ENCODE results near the gene PIK3CB. TPM values are rescaled to one million over a fixed set of nuclear protein-coding genes. Genes with fewer than 3 reads are reported as not detected.
"Not testable (repeated sequence)": the region's sequence is repeated elsewhere in the genome, so short reads cannot be mapped to it uniquely, and the experiment has no call there.

Gene PIK3CB
- total RNA-seq, 1 experiment from 2014 or later: 18.7 TPM

DNA sequence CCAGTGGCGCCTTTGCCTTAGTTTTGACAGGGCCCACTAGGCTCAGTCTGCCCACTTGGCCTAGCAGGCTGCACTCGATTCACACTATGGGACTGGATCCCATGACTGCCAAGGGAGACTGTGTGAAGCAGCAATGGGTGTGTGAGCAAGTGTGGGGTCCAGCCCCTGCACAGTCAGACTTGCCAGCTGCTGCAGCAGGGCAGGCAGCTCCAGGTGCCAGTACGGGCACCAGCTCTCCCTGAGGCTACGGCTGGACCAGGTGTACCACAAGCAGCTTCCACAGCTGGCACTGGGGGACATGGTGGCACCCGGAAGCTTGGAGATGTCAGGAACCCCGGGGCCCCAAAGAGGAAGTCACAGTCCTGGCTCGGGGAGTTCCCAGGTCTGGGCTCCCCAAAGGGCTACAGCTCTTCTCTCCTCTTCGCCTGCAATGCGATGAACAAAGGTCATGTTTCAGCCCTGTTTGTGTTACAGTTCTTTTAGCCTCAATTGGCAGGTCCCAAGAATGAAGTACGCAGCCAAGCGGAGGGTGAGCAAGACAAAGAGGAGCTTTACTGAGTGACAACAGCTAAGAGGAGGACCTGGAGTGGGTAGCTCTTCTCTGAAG lies 67.1 kb downstream of the PIK3CB start:
- DNase-seq (ENCODE audit: low read depth): no peak

DNA sequence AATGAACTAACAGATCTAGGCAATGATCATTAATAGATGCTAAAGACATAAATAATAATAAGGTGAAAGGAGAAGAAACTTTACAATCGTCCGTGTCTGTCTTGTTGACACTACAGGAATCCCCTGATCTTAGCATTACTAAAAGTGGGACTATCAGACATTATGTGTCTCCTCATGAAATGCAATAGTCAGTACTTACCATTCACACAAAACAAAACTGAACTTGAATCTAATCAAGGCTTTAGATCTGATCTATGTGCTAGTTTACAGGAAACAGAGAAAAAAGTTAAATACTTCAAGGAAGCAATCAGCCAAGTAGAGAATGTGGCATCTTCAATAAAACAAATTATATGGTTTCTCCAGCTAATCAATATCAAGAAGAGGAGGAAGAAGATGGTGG lies 73.7 kb downstream of the PIK3CB start:
- DNase-seq (ENCODE audit: low read depth): no peak

DNA sequence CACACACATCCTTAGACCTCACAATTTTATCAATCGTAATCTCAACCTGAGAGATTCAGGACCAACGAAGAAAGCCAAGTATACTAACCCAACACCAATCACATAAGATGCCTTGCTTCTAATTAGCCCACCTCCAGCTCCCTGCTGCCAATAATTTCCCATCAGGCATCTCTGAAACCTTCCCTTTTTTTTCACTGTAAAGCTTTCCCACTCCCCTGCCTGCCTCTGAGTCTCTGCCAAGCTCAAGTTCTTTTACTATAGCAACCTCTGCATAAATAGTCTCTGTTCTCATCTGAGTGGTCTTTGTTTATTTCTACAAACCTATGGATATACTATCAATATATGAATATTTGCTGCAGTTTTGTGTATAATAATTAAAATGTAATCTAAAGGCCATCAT lies 86.5 kb downstream of the PIK3CB start:
- DNase-seq (ENCODE audit: low read depth): no peak

DNA sequence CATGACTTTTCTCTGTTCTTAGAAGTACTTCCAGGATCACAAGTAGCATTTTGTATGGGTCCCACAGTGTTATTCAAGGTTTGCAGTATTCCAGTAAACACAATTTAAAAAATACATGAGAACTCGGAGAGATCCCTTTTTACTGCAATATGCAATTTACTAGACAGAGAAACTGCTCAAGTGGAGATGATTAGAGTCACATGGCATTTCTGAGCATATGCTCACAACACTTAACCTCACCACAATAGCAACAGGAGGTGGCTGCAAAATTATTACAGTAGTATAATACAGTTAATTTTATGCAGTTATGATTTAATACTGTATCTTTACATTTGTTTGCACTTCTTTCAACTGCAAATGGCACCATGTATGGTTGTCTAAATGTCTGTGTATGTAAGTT lies 87.5 kb downstream of the PIK3CB start:
- DNase-seq (ENCODE audit: low read depth): no peak

DNA sequence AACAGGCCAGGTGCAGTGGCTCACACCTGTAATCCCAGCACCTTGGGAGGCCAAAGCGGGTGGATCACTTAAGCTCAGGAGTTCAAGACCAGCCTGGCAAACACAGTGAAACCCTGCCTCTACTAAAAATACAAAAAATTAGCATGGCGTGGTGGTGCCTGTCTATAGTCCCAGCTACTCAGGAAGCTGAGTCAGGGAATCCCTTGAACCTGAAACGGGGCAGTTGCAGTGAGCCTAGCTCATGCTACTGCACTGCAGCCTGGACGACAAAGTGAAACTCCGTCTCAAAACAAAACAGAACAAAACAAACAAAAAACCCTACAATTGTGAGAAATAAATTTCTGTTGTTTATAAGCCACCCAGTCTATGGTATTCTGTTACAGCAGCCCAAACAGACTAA lies 94.7 kb downstream of the PIK3CB start:
- DNase-seq (ENCODE audit: low read depth): no peak

DNA sequence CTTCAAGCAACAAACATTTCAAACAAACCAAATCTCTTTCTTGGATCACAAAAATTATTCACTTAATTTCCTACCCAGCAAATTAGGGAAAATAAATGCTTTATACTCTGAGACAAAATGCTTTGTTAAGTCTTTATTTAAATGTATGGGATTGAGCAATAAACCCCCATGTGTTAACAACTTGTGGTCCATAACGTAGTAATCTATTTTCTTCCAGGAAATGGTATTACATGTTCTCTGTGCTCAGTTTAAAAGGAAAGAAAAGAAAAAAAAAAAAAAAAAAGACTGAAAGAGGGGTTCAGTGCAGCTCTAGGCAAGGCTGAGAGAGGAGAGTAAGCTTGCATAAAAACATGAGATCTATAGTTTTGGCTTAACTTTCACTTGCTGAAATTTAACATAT lies 102.3 kb downstream of the PIK3CB start:
- DNase-seq (ENCODE audit: low read depth): no peak

DNA sequence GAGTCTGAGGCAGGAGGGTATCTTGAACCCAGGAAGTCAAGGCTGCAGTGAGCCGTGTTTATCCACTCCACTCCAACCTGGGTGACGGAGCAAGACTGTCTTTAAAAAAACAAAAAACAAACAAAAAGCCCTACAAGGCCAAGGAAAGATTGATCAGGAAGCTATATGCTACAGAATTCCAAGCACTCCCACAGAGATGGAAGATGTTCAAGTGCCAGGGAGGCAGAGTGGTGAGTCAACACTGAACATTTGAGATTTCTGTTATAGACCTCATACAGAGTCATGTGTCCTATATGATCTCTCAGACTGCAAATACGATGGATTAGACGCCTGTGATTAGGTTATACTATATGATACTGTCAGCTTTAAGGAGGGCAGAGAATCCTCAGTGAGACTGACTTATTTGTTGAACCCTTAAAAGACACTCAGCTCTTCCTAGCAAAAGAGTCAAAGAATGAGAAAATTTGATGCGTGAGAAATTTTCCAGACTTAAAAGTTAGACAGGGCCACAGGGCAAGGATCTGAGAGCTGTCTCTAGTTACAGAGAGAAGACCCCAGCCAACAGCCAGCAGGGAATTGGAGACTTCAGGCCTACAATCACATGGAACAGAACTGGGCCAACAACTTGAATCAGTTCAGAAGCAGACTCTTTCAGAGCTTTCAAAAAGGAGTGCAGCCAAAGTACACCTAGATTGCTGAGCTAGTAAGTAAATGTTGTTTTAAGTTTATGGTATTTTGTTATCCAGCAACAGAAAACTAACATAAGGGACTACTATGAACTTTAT lies 107.6 kb downstream of the PIK3CB start:
- no peak for DNase-seq (ENCODE audit: low read depth)

DNA sequence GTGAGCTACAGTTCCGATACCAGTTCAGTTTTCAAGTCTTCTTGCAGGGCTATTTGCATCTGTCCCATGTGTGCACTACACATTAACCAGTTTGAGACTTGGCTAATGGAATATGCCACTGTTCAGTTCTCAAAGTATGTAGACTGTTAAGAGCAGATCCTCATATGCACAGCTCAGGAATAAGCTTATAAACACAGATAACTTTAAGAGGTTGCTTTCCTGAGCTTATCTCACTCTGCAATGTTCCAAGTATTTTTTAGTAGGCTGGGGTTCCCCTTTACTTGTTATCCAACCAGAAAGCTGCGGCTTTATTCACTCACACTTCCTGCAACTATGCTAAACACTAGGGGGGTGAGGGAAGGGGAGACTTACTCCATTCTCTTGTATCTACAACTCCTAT lies 108.7 kb downstream of the PIK3CB start:
- DNase-seq (ENCODE audit: low read depth): not testable (repeated sequence)

DNA sequence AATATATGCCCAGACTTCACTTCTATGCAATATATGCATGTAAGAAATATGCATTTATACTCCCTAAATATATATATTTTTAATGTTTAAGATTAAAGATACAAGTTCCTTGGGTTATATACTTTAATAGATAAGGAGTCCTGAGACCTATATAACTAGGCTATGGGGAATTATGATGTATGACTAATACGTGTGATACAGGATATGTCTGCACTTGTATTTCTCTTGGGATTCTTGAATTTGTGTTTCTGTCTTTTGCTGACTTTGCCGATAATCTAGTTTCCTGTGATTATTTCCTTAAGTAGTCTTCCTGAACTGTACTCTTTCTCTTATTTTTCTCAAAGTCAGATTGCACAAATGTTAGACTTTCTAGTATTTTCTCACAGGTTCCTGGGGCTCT lies 109.6 kb downstream of the PIK3CB start:
- no peak for DNase-seq (ENCODE audit: low read depth)

DNA sequence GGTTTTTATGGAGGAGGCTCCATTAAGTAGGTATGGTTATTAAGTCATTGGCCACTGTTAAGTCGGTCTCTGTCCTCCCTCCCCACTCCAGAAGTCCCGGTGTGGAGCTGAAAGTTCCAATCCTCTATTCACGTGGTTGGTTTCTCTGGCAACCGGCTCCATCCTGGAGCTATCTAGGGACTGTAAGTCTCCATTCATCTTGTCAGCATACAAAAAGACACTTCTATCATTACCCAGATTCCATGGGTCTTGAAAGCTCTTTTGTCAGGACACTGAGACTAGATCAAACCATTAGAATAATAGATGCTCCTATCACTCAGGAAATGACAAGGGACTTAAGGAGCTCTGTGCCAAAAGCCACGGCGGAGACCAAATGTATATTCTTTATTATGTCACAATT lies 110.3 kb downstream of the PIK3CB start:
- no peak for DNase-seq (ENCODE audit: low read depth)

DNA sequence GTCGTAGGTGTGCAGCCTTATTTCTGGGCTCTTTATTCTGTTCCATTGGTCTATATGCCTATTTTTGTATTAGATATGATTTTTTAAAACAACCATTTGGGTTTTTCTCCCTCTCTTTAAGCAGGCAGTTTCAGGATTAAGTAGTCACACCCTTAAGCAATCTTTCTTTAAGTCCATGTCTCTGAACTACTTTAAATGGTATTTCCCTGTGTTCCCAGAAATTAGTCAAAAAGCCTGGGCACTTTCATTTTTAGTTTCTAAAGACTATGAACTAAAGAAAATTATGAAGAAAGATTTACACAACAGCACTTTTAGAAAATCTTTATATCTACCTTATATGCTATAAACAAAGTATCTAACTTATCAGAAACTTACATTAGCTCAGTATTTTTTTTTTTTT lies 115.9 kb downstream of the PIK3CB start:
- no peak for DNase-seq (ENCODE audit: low read depth)

DNA sequence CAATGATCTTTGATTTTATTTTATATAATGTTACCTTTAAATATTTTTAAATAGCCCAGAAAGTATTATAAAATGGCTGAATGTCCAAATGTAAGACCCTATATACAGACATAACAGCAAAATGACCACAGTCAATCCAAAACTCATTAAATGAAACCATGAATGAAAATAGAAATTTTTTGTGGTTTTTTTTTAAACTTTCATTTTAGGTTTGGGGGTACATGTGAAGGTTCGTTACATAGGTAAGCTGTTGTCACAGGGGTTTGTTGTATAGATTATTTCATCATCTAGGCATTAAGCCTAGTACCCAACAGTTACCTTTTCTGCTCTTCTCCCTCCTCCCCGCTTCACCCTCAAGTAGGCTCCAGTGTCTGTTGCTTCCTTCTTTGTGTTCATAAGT lies 117.4 kb downstream of the PIK3CB start:
- no peak for DNase-seq (ENCODE audit: low read depth)

DNA sequence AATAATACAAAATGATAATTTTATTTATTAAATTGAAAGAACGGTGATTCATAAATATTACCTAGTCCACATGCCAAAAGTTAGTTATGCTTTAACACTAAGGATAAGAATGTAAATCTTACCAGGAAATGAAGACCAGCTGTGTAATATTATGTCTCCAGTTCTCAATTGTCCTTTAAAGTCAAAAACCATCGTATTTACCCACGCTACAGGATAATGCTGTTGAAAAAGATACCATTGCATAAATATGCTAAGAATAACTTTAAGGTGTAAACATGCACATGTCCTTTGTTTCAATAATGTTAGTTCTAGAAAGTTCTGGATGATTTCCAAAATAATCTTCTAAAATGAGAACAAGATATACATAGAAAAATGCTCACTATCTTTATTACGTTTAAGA lies 122.6 kb downstream of the PIK3CB start:
- DNase-seq (ENCODE audit: low read depth): no peak

DNA sequence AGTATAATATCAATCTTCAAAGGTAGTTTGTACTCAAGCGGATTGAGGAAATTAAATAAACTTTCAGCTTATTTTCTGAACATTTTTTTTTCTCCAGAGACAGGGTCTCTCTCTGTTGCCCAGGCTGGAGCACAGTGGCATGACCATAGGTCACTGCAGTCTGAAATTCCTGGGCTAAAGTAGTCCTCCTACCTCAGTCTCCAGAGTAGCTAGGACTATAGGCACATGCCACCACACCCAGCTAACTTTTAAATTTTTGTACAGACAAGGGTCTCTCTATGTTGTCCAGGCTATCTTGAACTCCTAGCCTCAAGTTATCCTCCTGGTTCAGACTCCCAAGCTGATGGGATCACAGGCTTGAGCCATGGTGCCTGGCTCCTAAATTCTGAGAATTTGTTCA lies 129.1 kb downstream of the PIK3CB start:
- no peak for DNase-seq (ENCODE audit: low read depth)

DNA sequence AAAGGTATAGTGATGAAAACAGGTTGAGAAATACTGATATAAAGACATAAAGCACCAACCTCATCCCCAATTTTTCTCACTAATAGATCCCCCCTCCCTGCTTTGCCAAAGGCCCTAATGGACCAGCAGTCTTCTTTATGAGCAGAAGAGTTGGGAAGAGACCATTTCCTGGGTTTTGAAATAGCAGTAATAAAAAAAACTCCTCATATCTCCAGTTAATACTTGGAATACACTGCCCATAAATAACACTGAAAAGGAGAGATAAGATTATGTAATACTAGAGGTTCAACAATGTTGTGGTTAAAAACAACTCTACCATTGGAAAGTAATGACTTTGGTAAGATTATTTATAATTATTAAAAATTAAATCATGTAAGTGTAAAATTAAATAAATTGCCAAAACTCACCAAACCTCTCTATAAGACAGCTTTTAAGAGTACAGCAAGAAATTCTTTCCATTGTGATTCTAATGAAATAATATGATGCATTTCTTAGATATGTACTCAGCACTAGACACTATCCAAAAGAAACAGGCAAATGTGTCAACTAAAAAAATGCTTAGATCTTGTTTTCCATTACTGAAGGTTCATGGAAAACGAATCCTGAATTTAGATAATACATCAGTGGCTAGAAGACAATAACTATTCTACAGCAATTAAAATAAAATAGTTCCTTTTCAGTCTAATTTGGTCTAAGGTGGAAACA lies 137.9 kb downstream of the PIK3CB start:
- no peak for DNase-seq (ENCODE audit: low read depth)

DNA sequence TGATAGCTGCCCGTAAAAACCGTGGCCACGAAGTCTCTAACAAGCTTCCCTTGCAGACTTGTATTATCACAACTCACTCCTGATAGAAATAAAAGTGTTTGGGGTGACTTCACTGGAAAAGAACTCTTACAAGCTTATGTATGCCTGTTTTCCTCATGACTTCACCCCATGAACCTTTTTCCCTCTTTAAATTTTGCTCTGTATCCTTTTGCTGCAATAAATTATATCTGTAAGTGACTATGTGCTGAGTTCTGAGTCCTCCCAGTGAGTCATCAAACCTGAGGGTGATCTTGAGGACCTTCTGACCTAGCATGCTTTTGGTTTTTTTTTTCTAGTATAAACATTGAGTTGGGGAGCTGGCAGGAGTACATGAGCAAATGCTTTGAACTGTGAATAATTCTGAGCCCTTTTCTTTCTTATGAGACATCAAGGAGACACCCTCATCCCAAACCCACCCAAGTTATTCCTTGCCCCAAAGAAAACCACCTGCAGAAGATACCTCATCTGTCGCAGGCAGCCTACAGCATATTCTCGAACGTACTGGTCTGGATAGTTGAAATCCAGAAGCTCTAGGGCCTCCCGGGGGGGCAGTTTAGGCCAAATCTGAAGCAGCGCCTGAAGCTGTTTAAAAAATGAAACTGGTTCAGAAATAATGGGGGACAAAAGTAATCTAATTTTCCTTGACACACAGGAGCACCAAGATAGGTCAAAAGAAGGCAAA lies 140.3 kb downstream of the PIK3CB start:
- peak; percentile 99 for DNase-seq (ENCODE audit: low read depth)

DNA sequence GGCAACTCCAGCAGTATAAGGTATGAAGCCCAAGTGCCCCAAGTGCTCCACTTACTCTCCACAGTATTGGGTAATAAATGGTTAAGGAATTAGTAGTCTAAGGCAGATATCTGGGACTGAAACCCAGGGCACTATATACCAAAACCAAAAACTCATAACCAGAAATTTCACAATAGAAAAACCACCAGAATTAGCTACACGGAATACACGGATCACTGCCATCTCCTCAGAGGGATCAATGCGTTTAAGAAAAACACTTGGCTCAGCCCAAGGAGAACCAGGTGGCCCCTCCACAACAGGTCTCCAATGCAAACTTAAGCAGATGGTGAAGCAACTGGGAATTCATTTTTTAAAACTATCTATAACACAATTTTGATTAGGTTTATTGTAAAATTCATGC lies 142.6 kb downstream of the PIK3CB start:
- DNase-seq (ENCODE audit: low read depth): no peak

DNA sequence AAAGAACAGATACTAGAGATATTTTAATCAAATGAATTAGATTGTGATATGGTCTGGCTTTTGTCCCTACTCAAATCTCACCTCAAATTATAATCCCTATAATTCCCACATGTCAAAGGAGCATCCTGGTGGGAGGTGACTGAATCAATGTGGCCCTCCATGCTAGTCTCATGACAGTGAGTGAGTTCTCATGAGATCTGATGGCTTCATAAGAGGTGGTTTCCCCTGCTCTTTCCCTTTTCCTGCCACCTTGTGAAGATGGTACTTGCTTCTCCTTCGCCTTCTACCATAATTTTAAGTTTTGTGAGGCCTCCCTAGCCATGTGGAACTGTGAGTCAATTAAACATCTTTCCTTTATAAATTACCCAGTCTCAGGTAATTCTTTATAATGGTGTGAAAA lies 143.4 kb downstream of the PIK3CB start:
- DNase-seq (ENCODE audit: low read depth): no peak

DNA sequence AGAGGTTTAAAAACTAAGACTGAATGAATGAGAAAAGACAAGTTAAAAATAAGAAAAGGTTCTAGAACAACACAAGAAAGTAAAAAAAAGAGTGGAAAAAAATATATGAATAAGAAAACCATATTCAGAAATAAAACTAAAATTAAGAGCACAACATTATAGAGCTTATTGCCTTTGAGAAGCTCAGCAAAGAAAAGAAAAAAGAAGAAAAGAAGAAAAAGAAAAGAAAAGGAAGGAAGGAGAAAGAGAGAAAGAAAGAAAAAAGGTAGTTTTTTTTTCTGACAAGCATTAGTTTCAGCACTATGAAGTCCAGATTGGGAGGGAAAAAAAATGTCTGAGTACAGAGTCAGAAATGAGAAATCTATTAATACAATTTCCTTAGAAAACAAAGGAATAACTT lies 144.7 kb downstream of the PIK3CB start:
- no peak for DNase-seq (ENCODE audit: low read depth)

DNA sequence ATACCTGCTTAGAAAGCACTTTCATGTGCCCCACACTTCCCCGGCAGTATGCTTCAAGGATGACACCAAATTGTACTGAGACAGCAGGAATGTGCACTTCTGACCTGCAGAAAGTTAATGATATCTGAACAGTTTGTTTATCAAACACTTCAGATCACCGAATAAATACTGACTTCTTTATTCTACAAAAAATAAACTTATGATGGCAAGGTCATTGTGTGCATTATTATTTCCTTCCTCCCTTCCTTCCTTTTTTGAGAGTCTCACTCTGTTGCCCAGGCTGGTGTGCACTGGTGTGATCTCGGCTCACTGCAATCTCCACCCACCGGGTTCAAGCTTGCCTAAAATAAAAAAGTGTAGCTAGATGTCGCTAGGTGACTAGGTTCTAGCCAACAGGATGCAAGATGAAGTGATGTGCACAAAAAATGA lies 145.8 kb downstream of the PIK3CB start:
- no peak for DNase-seq (ENCODE audit: low read depth)

DNA sequence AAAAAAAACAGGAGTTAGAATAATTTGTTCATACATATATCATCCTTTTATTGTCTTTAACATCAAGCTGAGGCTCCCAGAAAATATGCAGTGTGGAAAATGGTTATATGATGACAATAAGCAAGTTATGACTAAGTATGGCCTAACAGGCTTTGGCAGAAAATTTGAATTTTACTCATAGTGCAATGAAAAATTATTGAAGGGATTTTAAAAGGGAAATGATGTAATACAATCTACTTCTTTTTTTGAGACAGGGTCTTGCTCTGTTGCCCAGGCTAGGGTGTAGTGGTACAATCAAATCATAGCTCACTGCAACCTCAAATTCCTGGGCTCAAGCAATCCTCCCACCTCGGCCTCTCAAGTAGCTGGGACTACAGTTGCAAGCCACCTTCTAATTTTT lies 147.5 kb downstream of the PIK3CB start:
- DNase-seq (ENCODE audit: low read depth): no peak

DNA sequence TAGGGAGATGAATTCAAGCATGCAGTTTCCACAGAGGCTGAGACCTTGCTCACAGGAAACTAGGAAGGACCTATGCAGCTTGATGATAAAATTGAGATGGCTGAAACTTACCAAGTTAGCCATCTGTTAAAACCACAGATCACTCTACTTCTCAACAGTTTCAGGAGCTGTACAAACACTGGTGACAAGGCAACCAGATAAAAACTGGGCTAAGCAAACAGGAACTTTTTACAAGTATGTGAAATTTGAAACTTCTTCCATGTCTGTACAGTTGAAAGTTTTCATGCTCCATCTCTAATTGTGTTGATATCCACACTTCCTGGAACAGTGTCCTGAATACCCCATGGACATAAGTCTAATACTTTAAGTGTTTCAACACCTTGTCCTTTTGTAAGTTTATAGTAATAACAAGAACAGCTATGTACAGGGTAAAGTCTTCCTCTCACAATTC lies 147.9 kb downstream of the PIK3CB start:
- DNase-seq (ENCODE audit: low read depth): peak; percentile 76

Measured in HT1080 (cell line).